PC-3 (cell line): ENCODE data around the gene ABCA3. TPM values are rescaled to one million over a fixed set of nuclear protein-coding genes. Genes with fewer than 3 reads are reported as not detected.
"Not testable (repeated sequence)": the region's sequence is repeated elsewhere in the genome, so short reads cannot be mapped to it uniquely, and the experiment has no call there.

Experiments
- ATAC-seq: fragments of 200-7000 bp; cut with Tn5 transposase; 2 replicates; pipeline ENCODE4 v1.9.1; 2020; ENCODE audit warnings: mild to moderate bottlenecking, moderate library complexity
- BruUV-seq: library from RNA; stranded (reverse); fragments of 400-500 nt; replicated peaks from 2 replicates; lab custom pipeline; 2021; lab: Mats Ljungman, UMichigan
- CTCF ChIA-PET: fragments of 300-600 bp; sonication (Branson Sonifier 250); formaldehyde crosslinking; loops from one replicate; lab custom pipeline; 2022; ENCODE audit warnings: antibody characterized with exemption; lab: Charles Lee
- POLR2A ChIA-PET: fragments of 300-600 bp; sonication (Branson Sonifier 250); formaldehyde crosslinking; loops from one replicate; lab custom pipeline; 2022; ENCODE audit warnings: antibody characterized with exemption; ENCODE audit not compliant: unreplicated experiment; lab: Charles Lee
- DNase-seq: peaks from one replicate; pipeline ENCODE4 v3.0.0-alpha.2; 2015
- H2AFZ ChIP-seq: fragments of 300-600 bp; sonication (generic); 2 replicates; pipeline ENCODE4 v1.6.0; 2016; ENCODE audit warnings: antibody characterized with exemption, low read length
- H3F3A ChIP-seq: fragments of 300-600 bp; sonication (generic); one replicate; pipeline ENCODE4 v1.6.0; 2017; ENCODE audit warnings: antibody characterized with exemption, low read length, control low read depth, mild to moderate bottlenecking; ENCODE audit not compliant: unreplicated experiment
- H3K27ac ChIP-seq: fragments of 300-600 bp; sonication (generic); 2 replicates; pipeline ENCODE4 v1.5.1; 2016; ENCODE audit warnings: mild to moderate bottlenecking, low read length
- H3K27me3 ChIP-seq: fragments of 300-600 bp; sonication (generic); 2 replicates; pipeline ENCODE4 v1.6.1; 2016; ENCODE audit warnings: low read length, mixed read lengths
- H3K36me3 ChIP-seq: fragments of 300-600 bp; sonication (generic); 2 replicates; pipeline ENCODE4 v1.6.1; 2016; ENCODE audit warnings: low read depth, mixed run types, low read length, mixed read lengths
- H3K4me1 ChIP-seq: fragments of 300-600 bp; sonication (generic); 2 replicates; pipeline ENCODE4 v1.5.1; 2016; ENCODE audit warnings: low read length; ENCODE audit not compliant: insufficient read depth
- H3K4me2 ChIP-seq: fragments of 300-600 bp; sonication (generic); 2 replicates; pipeline ENCODE4 v1.6.0; 2016; ENCODE audit warnings: low read length
- H3K4me3 ChIP-seq: fragments of 300-600 bp; sonication (generic); 2 replicates; pipeline ENCODE4 v1.5.1; 2016; ENCODE audit warnings: mild to moderate bottlenecking, low read length, mixed read lengths
- H3K79me2 ChIP-seq: fragments of 300-600 bp; sonication (generic); 2 replicates; pipeline ENCODE4 v1.6.1; 2017; ENCODE audit warnings: low read length, mixed read lengths
- H3K9ac ChIP-seq: fragments of 300-600 bp; sonication (generic); 2 replicates; pipeline ENCODE4 v1.6.0; 2016; ENCODE audit warnings: mild to moderate bottlenecking, low read length
- H3K9me2 ChIP-seq: fragments of 300-600 bp; sonication (generic); replicated peaks from 2 replicates; pipeline ENCODE4 v1.6.1; 2016; ENCODE audit warnings: mixed run types, low read length, mixed read lengths
- H3K9me3 ChIP-seq: fragments of 300-600 bp; sonication (generic); 2 replicates; pipeline ENCODE4 v1.6.1; 2016; ENCODE audit warnings: low read length, mixed read lengths
- H4K20me1 ChIP-seq: fragments of 300-600 bp; sonication (generic); 2 replicates; pipeline ENCODE4 v1.6.1; 2016; ENCODE audit warnings: low read length, mixed read lengths
- CTCF ChIP-seq: fragments of 300-600 bp; sonication (generic); conservative IDR thresholded peaks from 2 replicates; pipeline ENCODE4 v1.5.1; 2017; ENCODE audit warnings: antibody characterized with exemption, low read depth, mild to moderate bottlenecking, low read length
- EZH2 ChIP-seq: fragments of 300-600 bp; sonication (generic); IDR thresholded peaks from one replicate; pipeline ENCODE4 v1.6.1; 2017; ENCODE audit warnings: antibody characterized with exemption, mild to moderate bottlenecking, low read length; ENCODE audit not compliant: unreplicated experiment
- EZH2phosphoT487 ChIP-seq: fragments of 300-600 bp; sonication (generic); IDR thresholded peaks from 2 replicates; pipeline ENCODE4 v1.6.1; 2018; ENCODE audit warnings: mild to moderate bottlenecking, antibody characterized with exemption, low read length, borderline replicate concordance
- intact Hi-C: fragments of 100-400 bp; cut with micrococcal nuclease; formaldehyde crosslinking; loops from 2 replicates; pipeline ENCODE4 v1.9.0; 2023
- total RNA-seq: library from RNA; depleted of rRNA; stranded (reverse); fragments of >200 nt; gene quantifications from 2 replicates; pipeline ENCODE4 v1.2.3, GENCODE V29; 2014

Gene ABCA3
- total RNA-seq, 1 experiment from 2014 or later: 11.0 TPM

- H3K27ac ChIP-seq: no peak overlapping the region
- H3K9me3 ChIP-seq: no peaks in the 10 kb centered on the region
- H3K27me3 ChIP-seq: no peaks in the 10 kb centered on the region
- BruUV-seq: no TSS peak
- no peak for TF ChIP-seq EZH2phosphoT487
- TF ChIP-seq EZH2: no peak
- no peak for TF ChIP-seq CTCF
- ATAC-seq: no peak
- no peak for DNase-seq
- no peak overlapping the region for H3K4me3 ChIP-seq
- no peak overlapping the region for H3K4me2 ChIP-seq
- no peaks in the 10 kb centered on the region for H3K79me2 ChIP-seq
- CTCF ChIA-PET: no interaction called here
- intact Hi-C loops: loop anchor here (5.0 kb wide), 1 partner anchor 46 kb away; the partner anchor contains the start of gene ABCA3
- H4K20me1 ChIP-seq: no peaks in the 10 kb centered on the region
- POLR2A ChIA-PET: interaction anchor here (0.6 kb wide), 1 partner anchor 119 kb away, joined by 4 read pairs; no protein-coding TSS in a partner anchor
- H3K9ac ChIP-seq: no peak overlapping the region
- H3K4me1 ChIP-seq: peaks cover 10% of the 10 kb centered on the region
- no peaks in the 10 kb centered on the region for H3K9me2 ChIP-seq
- peaks cover 5% of the 10 kb centered on the region for H3F3A ChIP-seq
- no peak overlapping the region for H2AFZ ChIP-seq
- no peaks in the 10 kb centered on the region for H3K36me3 ChIP-seq
Measured at GRCh38 chr16:2388139-2388874, 47.8 kb upstream of the ABCA3 start.

GRCh38 chr16:2386990-2387389, 46.5 kb upstream of the ABCA3 start:
- ATAC-seq: no peak
- H4K20me1 ChIP-seq: no peaks in the 10 kb centered on the region
- H3K4me2 ChIP-seq: no peak overlapping the region
- intact Hi-C loops: loop anchor here (5.0 kb wide), 1 partner anchor 45 kb away; the partner anchor contains the start of gene ABCA3
- POLR2A ChIA-PET: no interaction called here
- H3K4me3 ChIP-seq: no peak overlapping the region
- H3K27ac ChIP-seq: no peak overlapping the region
- no peaks in the 10 kb centered on the region for H3K79me2 ChIP-seq
- H3K27me3 ChIP-seq: no peaks in the 10 kb centered on the region
- H3F3A ChIP-seq: peaks cover 5% of the 10 kb centered on the region
- peaks cover 10% of the 10 kb centered on the region for H3K4me1 ChIP-seq
- CTCF ChIA-PET: no interaction called here
- no TSS peak for BruUV-seq
- no peaks in the 10 kb centered on the region for H3K9me2 ChIP-seq
- peak; percentile 17 for DNase-seq
- H3K36me3 ChIP-seq: no peaks in the 10 kb centered on the region
- no peaks in the 10 kb centered on the region for H3K9me3 ChIP-seq
- TF ChIP-seq EZH2phosphoT487: no peak
- TF ChIP-seq CTCF: peak; percentile 40; the same call in 1 of the 2 replicates
- TF ChIP-seq EZH2: no peak
- H3K9ac ChIP-seq: no peak overlapping the region
- no peak overlapping the region for H2AFZ ChIP-seq

- H3K27me3 ChIP-seq, H3K79me2 ChIP-seq, H4K20me1 ChIP-seq, POLR2A ChIA-PET, H3K9me3 ChIP-seq, H3K4me3 ChIP-seq, ATAC-seq, H2AFZ ChIP-seq, H3K36me3 ChIP-seq, DNase-seq, H3K9ac ChIP-seq, H3K4me1 ChIP-seq, CTCF ChIA-PET, H3F3A ChIP-seq, H3K9me2 ChIP-seq, BruUV-seq, H3K27ac ChIP-seq: not testable (repeated sequence)
- intact Hi-C loops: loop anchor here (5.0 kb wide), 1 partner anchor 44 kb away; the partner anchor contains the start of gene ABCA3
- peak overlapping the region; percentile 42; the same call in 1 of the 2 replicates for H3K4me2 ChIP-seq
Measured at GRCh38 chr16:2385982-2386381, 45.5 kb upstream of the ABCA3 start.
